ENCODE results near the gene COL27A1. TPM values are rescaled to one million over a fixed set of nuclear protein-coding genes. Genes with fewer than 3 reads are reported as not detected.

Gene COL27A1
- total and polyA plus RNA-seq, 2 donors (not counting 1 experiment from before 2014, with no cell fraction given) = 0.16 to 0.27 TPM

DNA sequence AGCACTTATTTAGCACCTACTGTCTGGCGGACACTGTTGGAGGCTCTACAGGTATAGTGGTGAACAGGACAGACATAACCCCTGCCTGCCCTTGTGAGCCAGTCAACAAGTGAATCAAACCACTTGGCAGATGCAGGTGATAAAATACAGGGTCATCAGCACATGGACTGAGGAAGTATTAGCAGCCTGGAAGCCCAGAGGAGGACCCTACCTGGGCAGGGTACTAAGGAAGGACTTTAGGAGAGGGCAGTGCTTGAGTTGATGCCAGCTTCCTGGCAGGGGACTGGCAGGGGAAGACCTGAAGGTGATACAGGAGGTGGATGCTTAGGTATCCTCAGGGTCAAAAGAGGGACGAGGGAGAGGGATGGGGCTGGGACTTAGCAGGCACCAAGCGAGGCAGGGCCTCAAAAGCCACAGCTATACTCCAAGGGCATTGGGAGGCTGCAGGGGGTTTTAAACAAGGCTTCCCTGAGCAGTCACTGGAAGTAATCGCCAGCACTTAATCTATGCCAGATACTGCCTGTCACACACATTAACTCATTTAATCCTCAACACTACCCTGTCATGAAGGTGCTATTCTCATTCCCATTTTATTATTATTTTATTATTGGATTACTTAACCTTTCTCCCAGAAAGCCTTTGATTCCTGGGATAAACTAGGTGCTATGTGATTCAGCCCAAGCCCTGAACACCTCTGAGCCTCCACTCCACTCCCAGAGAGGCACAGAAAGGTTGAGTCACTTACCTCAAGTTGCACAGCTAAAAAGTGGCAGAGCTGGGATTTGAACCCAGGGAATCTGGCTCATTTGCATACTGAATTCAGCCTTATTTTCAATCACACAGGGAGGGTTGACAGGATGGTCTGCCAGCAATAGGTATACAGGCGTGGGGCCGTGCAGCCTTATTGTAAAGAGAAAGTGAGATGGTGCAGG lies 103.8 kb downstream of the COL27A1 start:
- Histone ChIP-seq H3K9ac (ENCODE audit: low read length) (no peak overlapping the region), H3K27me3 (replicated peaks in 1 of 4; ENCODE audit: control extremely low read depth in 1 of 4, control insufficient read depth in 3 of 4, insufficient read depth in 4 of 4, low read length in 3 of 4) (no peaks in the 10 kb centered on the region), H3K4me1 (ENCODE audit: control insufficient read depth in 2 of 2, insufficient read depth in 2 of 2, low read length in 2 of 2) (no peaks in the 10 kb centered on the region), H3K36me3 (replicated peaks in 1 of 2; ENCODE audit: control extremely low read depth in 1 of 2, control insufficient read depth in 1 of 2, extremely low read depth in 1 of 2, insufficient read depth in 2 of 2, low read length in 1 of 2) (no peaks in the 10 kb centered on the region), H3K27ac (ENCODE audit: low read length in 2 of 2) (no peak overlapping the region), H3K4me2 (replicated peaks; ENCODE audit: low read depth, low read length, poor library complexity, severe bottlenecking) (no peak overlapping the region), H4K20me1 (ENCODE audit: control insufficient read depth, insufficient read depth, low read length, poor library complexity, severe bottlenecking) (no peaks in the 10 kb centered on the region), H2AFZ (ENCODE audit: insufficient read depth, low read depth, low read length, poor library complexity, severe bottlenecking) (no peak overlapping the region), H3K79me2 (ENCODE audit: control insufficient read depth, insufficient read depth, low read length) (no peaks in the 10 kb centered on the region), H3K9me3 (ENCODE audit: control extremely low read depth in 1 of 3, control insufficient read depth in 2 of 3, insufficient read depth in 1 of 3, low read length in 2 of 3) (no peaks in the 10 kb centered on the region), H3K4me3 (ENCODE audit: control extremely low read depth in 1 of 5, extremely low read depth in 1 of 5, insufficient read depth in 1 of 5, low read depth in 2 of 5, low read length in 4 of 5) (no peak overlapping the region)
- H3K27ac Mint-ChIP-seq = no peak overlapping the region
- ChIA-PET POLR2A (interaction anchor here (0.6 kb wide), 1 partner anchor 834 kb away, joined by 3 read pairs; no protein-coding TSS in a partner anchor), CTCF (no interaction called here)
- H3K4me1 Mint-ChIP-seq = no peaks in the 10 kb centered on the region
- intact Hi-C loops (cut with micrococcal nuclease) = no loop called here
- no peak for ATAC-seq (ENCODE audit: low read depth)
- TF ChIP-seq, protein P1, sequence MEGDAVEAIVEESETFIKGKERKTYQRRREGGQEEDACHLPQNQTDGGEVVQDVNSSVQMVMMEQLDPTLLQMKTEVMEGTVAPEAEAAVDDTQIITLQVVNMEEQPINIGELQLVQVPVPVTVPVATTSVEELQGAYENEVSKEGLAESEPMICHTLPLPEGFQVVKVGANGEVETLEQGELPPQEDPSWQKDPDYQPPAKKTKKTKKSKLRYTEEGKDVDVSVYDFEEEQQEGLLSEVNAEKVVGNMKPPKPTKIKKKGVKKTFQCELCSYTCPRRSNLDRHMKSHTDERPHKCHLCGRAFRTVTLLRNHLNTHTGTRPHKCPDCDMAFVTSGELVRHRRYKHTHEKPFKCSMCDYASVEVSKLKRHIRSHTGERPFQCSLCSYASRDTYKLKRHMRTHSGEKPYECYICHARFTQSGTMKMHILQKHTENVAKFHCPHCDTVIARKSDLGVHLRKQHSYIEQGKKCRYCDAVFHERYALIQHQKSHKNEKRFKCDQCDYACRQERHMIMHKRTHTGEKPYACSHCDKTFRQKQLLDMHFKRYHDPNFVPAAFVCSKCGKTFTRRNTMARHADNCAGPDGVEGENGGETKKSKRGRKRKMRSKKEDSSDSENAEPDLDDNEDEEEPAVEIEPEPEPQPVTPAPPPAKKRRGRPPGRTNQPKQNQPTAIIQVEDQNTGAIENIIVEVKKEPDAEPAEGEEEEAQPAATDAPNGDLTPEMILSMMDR (IDR thresholded peaks at IDR 0.05) = no peak
- TF ChIP-seq EZH2 (IDR thresholded peaks at IDR 0.05; ENCODE audit: borderline replicate concordance, insufficient read depth, low read depth, low read length, poor library complexity, severe bottlenecking) = no peak
- H3K9me3 Mint-ChIP-seq (ENCODE audit: insufficient read depth) = no peaks in the 10 kb centered on the region
- WGBS (ENCODE audit: insufficient coverage) = 84% methylated on average over 5 of the region's 6 CpGs
- no peak for DNase-seq
- no peak overlapping the region for H3K4me3 Mint-ChIP-seq
- H3K27me3 Mint-ChIP-seq = no peaks in the 10 kb centered on the region
